CD14-positive monocyte (primary cell): ENCODE measurements around the gene CDK5RAP2. TPM values are rescaled to one million over a fixed set of nuclear protein-coding genes. Genes with fewer than 3 reads are reported as not detected.

Experiments used
- DNase-seq, 3 donors: peaks; one replicate each; pipeline ENCODE4 v3.0.0-alpha.2; 2011 to 2022
- H2AFZ ChIP-seq: 2 replicates; pipeline ENCODE4 v1.6.0; 2012; ENCODE audit warnings: mild to moderate bottlenecking, low read depth, low read length, inconsistent platforms; ENCODE audit not compliant: insufficient read depth, poor library complexity, severe bottlenecking
- H3K27ac ChIP-seq, 2 donors: 1 replicate in 1 of 2; 2 replicates in 1 of 2; pipeline ENCODE4 v1.5.1; 2012 to 2013; ENCODE audit warnings: low read length in 2 of 2, control low read depth in 1 of 2, inconsistent platforms in 1 of 2, low read depth in 1 of 2, mild to moderate bottlenecking in 1 of 2
- H3K27me3 ChIP-seq, 2 donors: one replicate each; pipeline versions ENCODE4 v1.6.0 to v1.6.1; 2011 to 2013; ENCODE audit warnings: low read length in 2 of 2; ENCODE audit not compliant: control insufficient read depth in 2 of 2, insufficient read depth in 2 of 2
- H3K36me3 ChIP-seq, 2 donors: replicated peaks in 1 of 2; 1 replicate in 1 of 2; 2 replicates in 1 of 2; pipeline versions ENCODE4 v1.5.1 to v1.6.1; 2012 to 2013; ENCODE audit warnings: low read length in 2 of 2, control low read depth in 1 of 2, inconsistent platforms in 1 of 2, mild to moderate bottlenecking in 1 of 2; ENCODE audit not compliant: insufficient read depth in 2 of 2, control insufficient read depth in 1 of 2
- H3K4me1 ChIP-seq, 2 donors: 1 replicate in 1 of 2; 2 replicates in 1 of 2; pipeline versions ENCODE4 v1.5.1 to v1.6.1; 2012 to 2013; ENCODE audit warnings: low read length in 2 of 2, control low read depth in 1 of 2, inconsistent platforms in 1 of 2, mild to moderate bottlenecking in 1 of 2, moderate library complexity in 1 of 2; ENCODE audit not compliant: insufficient read depth in 2 of 2, control insufficient read depth in 1 of 2
- H3K4me2 ChIP-seq: replicated peaks from 2 replicates; pipeline ENCODE3; 2012; ENCODE audit warnings: low read length, moderate library complexity, mild to moderate bottlenecking; ENCODE audit not compliant: poor library complexity, severe bottlenecking; ENCODE audit errors: extremely low read depth
- H3K4me3 ChIP-seq, 3 experiments: fragments of 200-600 bp in 1 of 3; sonication (generic) in 1 of 3; replicated peaks in 1 of 3; 1 replicate in 2 of 3; 2 replicates in 1 of 3; pipeline ENCODE4 v1.5.1; 2011 to 2013; ENCODE audit warnings: low read length in 3 of 3, mild to moderate bottlenecking in 3 of 3, control low read depth in 2 of 3, low read depth in 2 of 3, inconsistent platforms in 1 of 3, moderate library complexity in 1 of 3
- H3K79me2 ChIP-seq: 2 replicates; pipeline ENCODE4 v1.6.0; 2012; ENCODE audit warnings: mild to moderate bottlenecking, control low read depth, inconsistent platforms, low read length, moderate library complexity; ENCODE audit not compliant: insufficient read depth
- H3K9ac ChIP-seq: 2 replicates; pipeline ENCODE4 v1.6.0; 2017; ENCODE audit warnings: low read length, mild to moderate bottlenecking; ENCODE audit not compliant: insufficient read depth, poor library complexity, severe bottlenecking
- H3K9me3 ChIP-seq, 2 donors: replicated peaks in 1 of 2; 1 replicate in 1 of 2; 2 replicates in 1 of 2; pipeline versions ENCODE4 v1.5.1 to v1.6.1; 2012 to 2013; ENCODE audit warnings: low read length in 2 of 2, control low read depth in 1 of 2; ENCODE audit not compliant: control insufficient read depth in 1 of 2, insufficient read depth in 1 of 2
- H4K20me1 ChIP-seq: 2 replicates; pipeline ENCODE4 v1.6.0; 2012; ENCODE audit warnings: mild to moderate bottlenecking, low read length, control low read depth, moderate library complexity; ENCODE audit not compliant: insufficient read depth
- H3K27ac Mint-ChIP-seq, 7 donors: one replicate each; pipeline ENCODE4 v1.8.0; 2020; ENCODE audit warnings: mild to moderate bottlenecking in 7 of 7, mixed read lengths in 7 of 7, moderate library complexity in 6 of 7, inconsistent platforms in 2 of 7
- H3K27me3 Mint-ChIP-seq, 3 donors: one replicate each; pipeline ENCODE4 v1.8.0; 2021 to 2022; ENCODE audit warnings: low read depth in 3 of 3, mild to moderate bottlenecking in 3 of 3, mixed read lengths in 3 of 3, moderate library complexity in 3 of 3, inconsistent platforms in 1 of 3
- H3K36me3 Mint-ChIP-seq, 2 donors: one replicate each; pipeline ENCODE4 v1.8.0; 2020; ENCODE audit warnings: mixed read lengths in 2 of 2, inconsistent platforms in 1 of 2, mild to moderate bottlenecking in 1 of 2
- H3K4me1 Mint-ChIP-seq: one replicate; pipeline ENCODE4 v1.8.0; 2020; ENCODE audit warnings: mild to moderate bottlenecking, mixed read lengths
- H3K4me3 Mint-ChIP-seq, 2 donors: one replicate each; pipeline ENCODE4 v1.8.0; 2020; ENCODE audit warnings: mild to moderate bottlenecking in 2 of 2, mixed read lengths in 2 of 2, moderate library complexity in 1 of 2
- H3K9me3 Mint-ChIP-seq, 7 donors: one replicate each; pipeline ENCODE4 v1.8.0; 2020 to 2022; ENCODE audit warnings: mixed read lengths in 7 of 7, mild to moderate bottlenecking in 6 of 7, moderate library complexity in 6 of 7, inconsistent platforms in 2 of 7
- CTCF ChIP-seq: fragments of 200-600 bp; IDR thresholded peaks from one replicate; pipeline ENCODE4 v1.8.0; 2022; ENCODE audit warnings: antibody characterized with exemption, mild to moderate bottlenecking
- WGBS: methylation state at CpG from one replicate; pipeline ENCODE4 v1.1.5; 2013; ENCODE audit warnings: missing lambda C conversion rate; ENCODE audit not compliant: insufficient coverage; 5-methylcytosine and 5-hydroxymethylcytosine counted together
- intact Hi-C, 2 donors: fragments of 100-400 bp; cut with micrococcal nuclease; formaldehyde crosslinking; loops; one replicate each; pipeline versions ENCODE4 v1.15.0 to v1.15.1; 2023
- polyA plus RNA-seq, 3 donors: library from polyadenylated mRNA; depleted of rRNA in 1 of 3; unstranded in 2 of 3; stranded (reverse) in 1 of 3; fragments of 300-500 nt in 2 of 3; fragments of >200 nt in 1 of 3; fragmentation: Illumina TruSeq in 2 of 3; gene quantifications; 1 replicate in 2 of 3; 2 replicates in 1 of 3; pipeline ENCODE4 v1.2.3, GENCODE V29; 2012 to 2021

Gene CDK5RAP2
- polyA plus RNA-seq, 3 donors: 2.0 to 13.7 (median 6.1) TPM

GRCh38 chr9:120386390-120387131 is 193.4 kb downstream of the CDK5RAP2 start:
- H3K36me3 ChIP-seq: peaks cover 29 to 52% of the 10 kb centered on the region in 2 donors
- Mint-ChIP-seq H3K27ac (peak overlapping the region in 1 of 7 donors; percentile 46), H3K4me1 (no peaks in the 10 kb centered on the region), H3K9me3 (peaks cover 0 to 3% (median 0%) of the 10 kb centered on the region in 7 donors), H3K4me3 (no peak overlapping the region), H3K36me3 (peaks cover 38 to 51% of the 10 kb centered on the region in 2 donors), H3K27me3 (peaks cover 0 to 1% (median 0%) of the 10 kb centered on the region in 3 donors)
- no peaks in the 10 kb centered on the region for H3K9me3 ChIP-seq
- no peak for TF ChIP-seq CTCF
- H4K20me1 ChIP-seq: no peaks in the 10 kb centered on the region
- H3K4me3 ChIP-seq: no peak overlapping the region
- H3K4me2 ChIP-seq: no peak overlapping the region
- intact Hi-C loops: no loop called here
- 98% methylated on average over 8 of the region's 11 CpGs for WGBS
- no peak for DNase-seq
- no peaks in the 10 kb centered on the region for H3K4me1 ChIP-seq
- H3K9ac ChIP-seq: no peak overlapping the region
- no peaks in the 10 kb centered on the region for H3K79me2 ChIP-seq
- H3K27me3 ChIP-seq: no peaks in the 10 kb centered on the region
- H2AFZ ChIP-seq: no peak overlapping the region
- H3K27ac ChIP-seq: no peak overlapping the region

- DNase-seq: no peak
- no peaks in the 10 kb centered on the region for H3K9me3 ChIP-seq
- H3K9ac ChIP-seq: no peak overlapping the region
- no peaks in the 10 kb centered on the region for H3K4me1 ChIP-seq
- Mint-ChIP-seq H3K4me3 (no peak overlapping the region), H3K27me3 (peaks cover 0 to 3% (median 0%) of the 10 kb centered on the region in 3 donors), H3K36me3 (peaks cover 33 to 43% of the 10 kb centered on the region in 2 donors), H3K4me1 (no peaks in the 10 kb centered on the region), H3K9me3 (peaks cover 0 to 3% (median 0%) of the 10 kb centered on the region in 7 donors), H3K27ac (no peak overlapping the region)
- no peak overlapping the region for H3K4me2 ChIP-seq
- no peak overlapping the region for H3K27ac ChIP-seq
- no peak overlapping the region for H2AFZ ChIP-seq
- H3K27me3 ChIP-seq: no peaks in the 10 kb centered on the region
- peaks cover 23 to 44% of the 10 kb centered on the region in 2 donors for H3K36me3 ChIP-seq
- no peaks in the 10 kb centered on the region for H3K79me2 ChIP-seq
- intact Hi-C loops: no loop called here
- no peaks in the 10 kb centered on the region for H4K20me1 ChIP-seq
- 95% methylated on average over 8 of the region's 16 CpGs for WGBS
- no peak overlapping the region for H3K4me3 ChIP-seq
- TF ChIP-seq CTCF: no peak
Observed at GRCh38 chr9:120385606-120386389, 194.2 kb downstream of the CDK5RAP2 start.
